ENCODE results near the gene PHF14. TPM values are rescaled to one million over a fixed set of nuclear protein-coding genes. Genes with fewer than 3 reads are reported as not detected.

PHF14 gene
- total and polyA plus RNA-seq, 2 donors (not counting 3 experiments of a cell fraction or from before 2014, with no cell fraction given): 8.8 to 43.4 TPM

GRCh38 chr7:11021468-11021867 is 47.8 kb downstream of the PHF14 start:
- Histone ChIP-seq H3K4me3 (replicated peaks in 1 of 3; ENCODE audit: insufficient read depth in 1 of 3, low read depth in 1 of 3, low read length in 3 of 3) (no peak overlapping the region), H4K20me1 (replicated peaks; ENCODE audit: control insufficient read depth, extremely low read depth, insufficient read depth, low read length) (no peaks in the 10 kb centered on the region), H3K27ac (ENCODE audit: insufficient read depth, low read depth, low read length) (no peak overlapping the region), H3K36me3 (ENCODE audit: control insufficient read depth in 2 of 2, extremely low read depth in 1 of 2, insufficient read depth in 2 of 2, low read length in 2 of 2) (no peaks in the 10 kb centered on the region), H3K4me1 (ENCODE audit: control insufficient read depth, extremely low read depth, insufficient read depth, low read length) (no peaks in the 10 kb centered on the region), H3K9me1 (replicated peaks; ENCODE audit: control insufficient read depth, extremely low read depth, insufficient read depth, low read length) (no peaks in the 10 kb centered on the region), H3K4me2 (ENCODE audit: insufficient read depth, low read length) (no peak overlapping the region), H3K9me3 (replicated peaks; ENCODE audit: control insufficient read depth, insufficient read depth, low read length) (no peaks in the 10 kb centered on the region), H3K9ac (replicated peaks; ENCODE audit: extremely low read depth, insufficient read depth, low read length) (no peak overlapping the region), H3K27me3 (ENCODE audit: control insufficient read depth in 2 of 2, insufficient read depth in 2 of 2, low read length in 2 of 2) (no peaks in the 10 kb centered on the region), H2AFZ (ENCODE audit: low read depth, low read length) (no peak overlapping the region), H3K79me2 (ENCODE audit: control insufficient read depth, insufficient read depth, low read length) (peaks cover 6% of the 10 kb centered on the region)
- BruUV-seq (replicated peaks): no TSS peak
- ChIA-PET POLR2A (no interaction called here), CTCF (no interaction called here)
- FAIRE-seq: no peak
- DNase-seq (ENCODE audit: low read depth, low spot score): no peak
- intact Hi-C loops (cut with micrococcal nuclease): no loop called here
- dilution Hi-C loops (cut with MboI; ENCODE audit: extremely low pct_ligation_motif_present, low sequenced_read_pairs): no loop called here
- TF ChIP-seq EZH2 (IDR thresholded peaks at IDR 0.05; ENCODE audit: borderline replicate concordance, low read depth, low read length, severe bottlenecking) (no peak), POLR2AphosphoS5 (IDR thresholded peaks at IDR 0.05; ENCODE audit: insufficient read depth, low read depth, low read length) (no peak), MAX (IDR thresholded peaks at IDR 0.05; ENCODE audit: insufficient read depth, insufficient read length) (no peak), FOS (IDR thresholded peaks at IDR 0.05; ENCODE audit: borderline replicate concordance, insufficient read depth, low read length) (no peak), MYC (IDR thresholded peaks at IDR 0.05; ENCODE audit: low read depth, low read length) (no peak), POLR2A (IDR thresholded peaks at IDR 0.05; ENCODE audit: low read depth, low read length) (no peak), JUN (IDR thresholded peaks at IDR 0.05; ENCODE audit: borderline replicate concordance, insufficient read depth, insufficient read length, low read depth) (no peak), GATA2 (IDR thresholded peaks at IDR 0.05; ENCODE audit: insufficient read depth, insufficient read length, low read depth, low read length) (no peak)
- TF ChIP-seq, protein P1, sequence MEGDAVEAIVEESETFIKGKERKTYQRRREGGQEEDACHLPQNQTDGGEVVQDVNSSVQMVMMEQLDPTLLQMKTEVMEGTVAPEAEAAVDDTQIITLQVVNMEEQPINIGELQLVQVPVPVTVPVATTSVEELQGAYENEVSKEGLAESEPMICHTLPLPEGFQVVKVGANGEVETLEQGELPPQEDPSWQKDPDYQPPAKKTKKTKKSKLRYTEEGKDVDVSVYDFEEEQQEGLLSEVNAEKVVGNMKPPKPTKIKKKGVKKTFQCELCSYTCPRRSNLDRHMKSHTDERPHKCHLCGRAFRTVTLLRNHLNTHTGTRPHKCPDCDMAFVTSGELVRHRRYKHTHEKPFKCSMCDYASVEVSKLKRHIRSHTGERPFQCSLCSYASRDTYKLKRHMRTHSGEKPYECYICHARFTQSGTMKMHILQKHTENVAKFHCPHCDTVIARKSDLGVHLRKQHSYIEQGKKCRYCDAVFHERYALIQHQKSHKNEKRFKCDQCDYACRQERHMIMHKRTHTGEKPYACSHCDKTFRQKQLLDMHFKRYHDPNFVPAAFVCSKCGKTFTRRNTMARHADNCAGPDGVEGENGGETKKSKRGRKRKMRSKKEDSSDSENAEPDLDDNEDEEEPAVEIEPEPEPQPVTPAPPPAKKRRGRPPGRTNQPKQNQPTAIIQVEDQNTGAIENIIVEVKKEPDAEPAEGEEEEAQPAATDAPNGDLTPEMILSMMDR (IDR thresholded peaks at IDR 0.05; ENCODE audit: extremely low read depth in 1 of 2, insufficient read depth in 1 of 2, low read depth in 1 of 2, low read length in 2 of 2): no peak
